GM21360 (cell line): Measurements from ENCODE around the gene OST4.

Experiments
- ATAC-seq: cut with Tn5 transposase; IDR thresholded peaks from one replicate; pipeline ENCODE4 v1.9.1; 2021; ENCODE audit warnings: mild to moderate bottlenecking, moderate library complexity; ENCODE audit not compliant: unreplicated experiment

Gene OST4

DNA sequence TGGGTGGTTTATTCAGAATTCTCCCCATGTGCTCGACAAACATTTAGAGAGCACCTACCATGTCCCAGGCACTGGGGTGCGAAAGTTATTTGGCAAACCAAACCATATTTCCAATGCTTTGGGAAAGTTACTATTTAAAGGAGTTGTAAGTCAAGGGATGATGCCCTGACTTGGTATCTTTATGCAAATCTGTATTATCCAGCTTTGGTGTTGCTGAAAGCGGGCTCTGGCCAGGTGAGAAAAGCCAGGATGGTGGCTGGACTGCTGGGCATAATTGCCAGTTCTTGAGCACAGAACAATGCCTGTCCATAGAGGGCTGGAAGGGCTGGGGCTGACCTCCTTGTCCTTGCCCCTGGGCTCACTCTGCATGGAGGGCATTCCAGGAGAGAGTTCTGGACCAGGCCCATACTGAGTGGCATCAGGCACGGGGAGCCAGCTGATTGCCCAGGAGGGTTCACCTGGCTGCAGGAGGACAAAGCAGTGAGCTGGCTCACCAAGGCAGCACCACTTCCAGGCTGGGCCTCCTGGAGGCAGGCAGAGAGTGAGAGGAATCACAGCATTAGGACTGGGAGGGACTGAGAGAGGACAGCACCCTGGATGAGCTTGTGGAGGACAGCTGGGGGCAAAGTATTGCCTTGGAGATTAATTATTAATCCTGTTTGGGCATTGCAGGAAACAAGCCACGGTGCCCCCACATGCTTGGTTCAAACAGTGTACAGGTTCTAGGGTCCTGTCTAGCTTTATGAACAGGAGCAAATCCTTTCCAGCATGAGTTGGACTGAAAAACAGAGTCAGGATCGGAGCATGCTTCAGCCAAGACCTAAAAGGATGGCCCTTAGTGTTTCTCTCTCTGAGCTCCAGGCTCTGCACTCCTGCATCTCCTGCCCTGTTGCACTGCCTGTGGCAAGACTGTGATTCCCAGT is 22.2 kb upstream of the OST4 start:
- ATAC-seq, result no peak

DNA sequence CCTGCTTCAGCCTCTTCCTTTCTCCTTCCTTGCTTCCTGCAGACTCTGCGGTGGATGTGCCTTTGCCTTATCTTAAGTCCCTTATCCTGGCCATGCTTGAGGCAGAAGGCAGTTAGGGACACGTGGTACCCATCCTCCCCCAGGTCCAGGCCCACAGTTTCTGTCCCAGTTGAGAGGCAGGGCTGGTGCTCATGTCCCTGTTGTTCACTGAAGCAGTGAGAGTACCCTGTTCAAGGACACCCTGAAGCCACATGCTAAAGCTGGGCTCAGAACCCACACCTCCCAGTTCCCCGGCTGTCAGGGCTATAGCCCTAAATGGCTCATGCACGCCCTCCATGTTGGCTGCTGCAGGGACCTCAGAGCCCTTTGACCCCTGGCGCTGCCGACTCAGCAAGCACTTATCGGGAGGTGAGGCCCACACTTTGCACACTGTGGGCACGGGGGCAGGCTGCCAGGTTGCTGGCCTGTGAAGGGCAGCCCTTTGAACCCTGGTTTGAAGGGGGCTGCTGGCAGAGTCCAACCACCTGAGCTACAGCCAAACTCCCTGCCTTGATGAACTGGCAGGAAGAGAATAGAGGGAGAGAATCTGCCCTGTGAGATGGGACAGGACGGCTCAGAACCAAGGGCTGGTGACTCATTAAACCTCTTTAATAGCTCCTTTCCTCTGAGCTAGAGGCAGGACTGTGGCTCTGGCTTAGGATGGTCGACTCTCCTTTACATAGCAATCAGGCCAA is 21.4 kb upstream of the OST4 start:
- no peak for ATAC-seq

DNA sequence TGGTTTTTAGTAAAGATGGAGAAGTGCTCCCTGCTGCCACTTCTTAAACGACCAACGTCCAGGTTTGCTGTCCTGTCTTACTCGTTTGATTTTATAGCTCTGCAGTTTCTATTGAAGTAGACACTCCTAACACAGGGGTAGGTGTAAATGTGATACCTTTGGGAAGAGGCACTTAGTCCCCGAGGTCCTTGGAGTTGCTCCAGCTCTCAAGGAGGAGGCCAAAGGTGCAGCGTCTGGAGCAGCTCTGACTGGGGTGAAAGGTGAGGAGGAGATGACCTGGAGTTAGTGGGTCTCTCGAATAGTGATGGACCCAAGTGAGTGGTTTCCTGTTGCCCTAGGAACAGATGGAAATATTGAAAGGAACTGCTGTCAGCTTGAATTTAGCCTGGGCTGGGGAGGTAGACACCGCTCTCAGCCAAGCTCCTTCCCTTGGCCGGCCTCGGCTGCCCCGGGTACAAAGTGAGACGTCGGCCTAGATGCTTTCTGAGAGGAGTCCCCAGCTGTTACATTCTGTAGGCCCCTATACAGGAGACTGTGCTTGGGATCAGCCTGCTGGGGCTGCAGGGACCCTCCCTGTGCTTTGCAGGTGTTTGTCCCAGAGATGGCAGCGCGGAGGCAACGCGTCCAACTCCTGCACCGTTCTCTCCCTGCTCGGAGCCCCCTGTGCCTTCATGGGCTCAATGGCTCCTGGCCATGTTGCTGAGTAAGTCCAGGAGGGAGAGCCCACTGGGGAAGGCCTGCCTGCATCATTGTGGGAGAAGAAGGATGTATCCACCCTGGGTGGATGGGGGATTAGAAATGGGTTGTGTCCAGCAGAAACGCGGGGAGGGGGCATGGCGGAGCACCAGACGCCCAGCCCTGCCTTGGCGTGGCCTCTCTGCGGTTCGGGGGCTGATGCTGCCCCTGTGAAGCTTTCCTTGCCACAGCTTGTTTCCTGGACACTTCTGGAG is 20.6 kb upstream of the OST4 start:
- ATAC-seq, result no peak

DNA sequence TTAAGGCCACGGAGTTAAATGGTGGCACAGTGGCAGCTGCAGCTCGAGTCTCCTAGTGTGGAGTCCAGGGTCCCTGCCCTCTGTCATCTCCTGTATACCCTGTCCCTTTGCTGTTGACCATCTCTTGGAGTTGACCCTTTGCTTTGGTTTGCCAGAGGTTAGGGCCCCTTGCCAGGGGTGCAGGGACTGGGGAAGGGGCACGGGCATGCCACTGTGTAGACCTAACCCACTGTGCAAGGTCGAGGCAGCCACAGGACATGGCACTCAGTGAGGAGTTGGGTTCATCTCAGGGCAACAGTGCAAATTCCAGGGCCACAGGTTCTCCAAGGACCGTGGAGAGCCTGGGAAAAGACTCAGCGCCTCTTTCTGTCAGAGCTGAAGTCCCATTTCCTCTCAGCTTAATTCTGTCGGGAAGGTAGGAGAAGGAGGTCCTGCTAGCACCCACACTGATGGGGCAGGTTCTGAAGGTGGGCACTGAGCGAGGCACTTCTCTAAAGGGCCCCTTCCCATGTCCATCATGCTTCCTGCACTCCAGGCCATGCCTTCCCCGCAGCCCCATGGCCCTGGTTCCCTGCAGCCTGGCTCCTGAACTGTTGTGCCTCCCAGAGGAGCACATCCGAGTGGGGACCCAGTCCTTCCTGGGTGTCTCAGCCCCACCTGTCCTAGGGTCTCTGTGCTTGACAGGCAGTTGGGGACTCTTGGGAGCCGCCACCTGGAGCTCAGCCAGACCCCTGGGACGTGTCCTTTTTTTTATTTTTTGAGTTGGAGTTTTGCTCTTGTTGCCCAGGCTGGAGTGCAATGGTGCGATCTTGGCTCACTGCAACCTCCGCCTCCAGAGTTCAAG is 17.9 kb upstream of the OST4 start:
- ATAC-seq, result no peak

DNA sequence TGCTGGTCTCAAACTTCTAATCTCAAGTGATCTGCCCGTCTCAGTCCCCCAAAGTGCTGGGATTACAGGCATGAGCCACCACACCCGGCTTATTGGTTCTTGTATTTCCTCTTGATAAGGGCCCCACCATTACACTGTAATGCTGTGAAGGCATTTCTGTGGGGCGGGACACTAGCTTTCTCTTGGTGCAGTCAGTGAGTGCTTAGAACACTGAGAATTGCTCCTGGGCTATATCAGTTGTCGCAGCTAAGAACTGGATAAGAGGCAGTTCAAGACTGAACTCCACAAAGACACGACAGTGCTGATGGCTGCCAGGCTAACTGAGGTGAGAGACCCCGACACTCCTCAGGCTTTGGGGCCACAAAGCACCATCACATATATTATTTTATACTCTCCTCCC is 17.2 kb upstream of the OST4 start:
- no peak for ATAC-seq

DNA sequence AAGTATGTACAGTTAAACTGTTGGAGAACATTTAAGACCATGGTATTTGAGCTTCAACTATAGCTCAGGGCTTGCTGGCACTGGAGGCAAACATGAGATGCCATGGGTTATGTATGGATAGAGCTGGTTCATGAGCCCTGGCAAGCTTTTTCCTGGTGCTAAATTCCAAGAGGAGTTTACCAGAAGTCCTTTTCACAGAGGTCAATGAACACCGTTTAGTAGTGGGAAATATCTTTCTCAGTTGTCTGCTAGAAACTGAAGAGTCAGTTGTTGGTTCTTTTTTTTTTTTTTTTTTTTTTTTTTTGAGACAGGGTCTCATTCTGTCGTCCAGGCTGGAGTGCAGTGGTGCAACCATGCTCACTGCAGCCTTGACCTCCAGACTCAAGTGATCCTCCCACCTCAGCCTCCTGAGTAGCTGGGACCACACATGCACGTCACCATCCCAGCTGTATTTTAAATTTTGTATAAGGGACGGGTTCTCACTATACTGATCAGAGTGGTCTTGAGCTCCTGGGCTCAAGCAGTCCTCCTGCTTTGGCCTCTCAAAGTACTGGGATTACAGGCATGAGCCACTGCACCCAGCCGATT is 16.5 kb upstream of the OST4 start:
- ATAC-seq, result no peak

DNA sequence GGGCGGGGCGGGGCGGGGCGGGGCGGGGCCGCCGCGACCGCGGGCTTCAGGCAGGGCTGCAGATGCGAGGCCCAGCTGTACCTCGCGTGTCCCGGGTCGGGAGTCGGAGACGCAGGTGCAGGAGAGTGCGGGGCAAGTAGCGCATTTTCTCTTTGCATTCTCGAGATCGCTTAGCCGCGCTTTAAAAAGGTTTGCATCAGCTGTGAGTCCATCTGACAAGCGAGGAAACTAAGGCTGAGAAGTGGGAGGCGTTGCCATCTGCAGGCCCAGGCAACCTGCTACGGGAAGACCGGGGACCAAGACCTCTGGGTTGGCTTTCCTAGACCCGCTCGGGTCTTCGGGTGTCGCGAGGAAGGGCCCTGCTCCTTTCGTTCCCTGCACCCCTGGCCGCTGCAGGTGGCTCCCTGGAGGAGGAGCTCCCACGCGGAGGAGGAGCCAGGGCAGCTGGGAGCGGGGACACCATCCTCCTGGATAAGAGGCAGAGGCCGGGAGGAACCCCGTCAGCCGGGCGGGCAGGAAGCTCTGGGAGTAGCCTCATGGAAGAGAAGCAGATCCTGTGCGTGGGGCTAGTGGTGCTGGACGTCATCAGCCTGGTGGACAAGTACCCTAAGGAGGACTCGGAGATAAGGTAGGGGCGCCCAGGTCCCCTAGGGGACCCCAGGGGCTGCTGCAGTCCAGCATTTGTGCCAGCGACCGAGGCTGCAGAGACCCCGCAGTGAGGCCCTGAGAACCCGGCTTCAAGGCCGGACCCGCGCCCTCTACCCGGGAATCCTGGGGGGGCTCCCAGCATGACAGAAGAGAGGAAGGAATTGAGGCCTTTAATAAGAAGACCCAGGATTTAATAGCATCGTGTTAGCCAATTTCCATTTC is 15.5 kb upstream of the OST4 start, which contains the start of gene KHK:
TSS of gene KHK (plus strand) at position 49 of the 870 bp plus-strand sequence. CDS start at position 537, 488 bp downstream.
- ATAC-seq, result peak; percentile 5

DNA sequence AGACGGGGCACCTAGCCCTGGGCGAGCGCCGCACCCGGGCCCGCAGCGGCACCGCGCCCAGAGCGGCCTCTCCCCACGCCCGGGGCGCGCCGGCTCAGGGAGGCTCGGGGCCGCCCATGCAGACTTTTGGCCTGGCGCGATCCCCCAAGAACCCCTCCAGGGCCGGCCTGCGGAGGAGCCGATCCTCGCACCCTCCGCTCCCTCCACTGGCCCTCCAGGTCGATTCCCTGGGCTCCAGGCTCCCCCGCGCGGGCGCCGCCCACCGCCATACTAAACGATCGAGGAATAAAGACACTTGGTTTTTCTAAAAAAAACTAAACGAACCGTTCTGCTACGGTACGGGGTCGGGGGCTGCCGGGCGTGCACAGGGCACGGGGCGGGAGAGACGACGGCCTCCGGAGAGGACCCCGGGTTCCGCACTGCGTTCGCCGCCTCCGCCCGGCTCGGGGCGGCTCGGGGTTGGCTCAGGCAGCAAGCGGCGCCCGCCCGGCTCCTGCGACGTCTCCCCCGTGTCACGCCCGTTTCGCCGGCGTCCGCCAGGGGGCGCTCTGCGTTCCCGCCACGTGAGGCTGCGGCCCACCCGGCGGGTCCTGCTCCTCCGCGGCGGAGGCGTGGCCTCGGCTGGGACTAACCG is 14.8 kb upstream of the OST4 start:
- ATAC-seq, result peak; percentile 78

DNA sequence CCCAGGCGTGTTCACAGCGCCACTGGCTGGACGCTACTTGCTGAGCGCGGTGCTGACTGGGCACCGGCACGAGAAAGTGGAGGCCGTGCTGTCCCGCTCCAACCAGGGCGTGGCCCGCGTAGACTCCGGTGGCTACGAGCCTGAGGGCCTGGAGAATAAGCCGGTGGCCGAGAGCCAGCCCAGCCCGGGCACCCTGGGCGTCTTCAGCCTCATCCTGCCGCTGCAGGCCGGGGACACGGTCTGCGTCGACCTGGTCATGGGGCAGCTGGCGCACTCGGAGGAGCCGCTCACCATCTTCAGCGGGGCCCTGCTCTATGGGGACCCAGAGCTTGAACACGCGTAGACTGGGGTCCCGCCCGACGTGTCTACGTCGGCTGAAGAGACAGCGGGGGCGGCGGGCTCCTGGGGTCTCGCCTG is 14.2 kb upstream of the OST4 start:
- no peak for ATAC-seq

DNA sequence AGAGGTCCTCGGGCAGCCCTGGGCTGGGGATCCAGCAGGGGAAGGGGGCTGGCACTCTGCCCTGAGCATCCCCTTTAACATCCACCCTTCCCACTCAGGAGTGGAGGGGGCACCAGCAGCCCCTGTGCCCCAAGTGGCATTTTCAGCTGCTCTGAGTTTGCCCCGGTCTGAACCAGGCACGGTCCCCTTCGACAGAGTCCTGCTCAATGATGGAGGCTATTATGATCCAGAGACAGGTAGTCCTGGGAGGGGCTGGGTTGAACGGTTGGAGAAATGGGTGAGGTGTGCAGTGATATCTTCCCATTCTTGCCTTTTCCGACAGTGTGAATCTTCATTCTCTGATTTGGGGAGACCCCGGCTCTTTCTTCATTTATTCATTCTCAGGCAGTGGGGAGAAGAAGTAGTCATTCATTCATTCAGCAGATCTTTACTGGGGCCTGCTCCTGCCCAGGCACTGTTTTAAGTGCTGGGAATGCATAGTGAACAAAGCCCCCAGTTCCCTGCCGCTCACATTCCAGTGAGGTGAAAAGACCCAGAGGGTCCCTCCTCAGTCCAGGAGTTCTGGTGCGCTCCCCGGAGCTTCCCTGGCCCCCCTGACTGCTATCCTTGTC is 13.7 kb upstream of the OST4 start:
- ATAC-seq, result no peak

DNA sequence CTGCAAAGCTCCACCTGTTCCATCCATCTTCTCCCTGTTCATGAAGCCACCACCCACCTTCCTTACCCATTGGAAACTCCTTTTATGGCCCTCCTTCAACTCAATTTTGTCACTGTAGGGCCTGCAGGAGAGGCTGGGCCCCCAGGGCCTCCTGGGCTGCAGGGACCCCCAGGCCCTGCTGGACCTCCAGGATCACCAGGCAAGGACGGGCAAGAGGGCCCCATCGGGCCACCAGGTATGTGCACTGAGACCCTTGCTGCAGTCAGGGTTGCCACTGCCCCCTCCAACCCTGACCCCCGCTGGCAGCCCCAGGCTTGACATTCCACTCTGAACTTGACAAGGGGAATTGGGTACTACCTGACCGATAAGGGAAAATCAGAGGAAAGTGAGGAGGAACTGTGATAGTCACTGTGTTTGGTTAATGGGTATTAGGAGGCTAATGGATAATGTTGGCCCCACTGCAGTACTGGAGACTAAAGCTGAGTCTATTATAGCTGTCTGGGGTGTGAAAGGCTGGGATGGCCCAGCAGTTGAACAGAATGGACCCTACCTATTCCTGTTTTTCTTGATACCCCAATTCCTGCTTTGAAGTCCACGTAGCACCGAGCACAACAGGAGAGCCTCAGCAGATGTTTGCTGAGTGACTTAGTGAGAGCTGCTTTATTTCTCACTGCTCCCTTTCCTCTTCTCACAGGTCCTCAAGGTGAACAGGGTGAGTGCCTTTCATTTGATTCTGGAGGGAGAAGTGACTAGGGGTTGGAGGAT is 13.0 kb upstream of the OST4 start:
- ATAC-seq, result no peak

DNA sequence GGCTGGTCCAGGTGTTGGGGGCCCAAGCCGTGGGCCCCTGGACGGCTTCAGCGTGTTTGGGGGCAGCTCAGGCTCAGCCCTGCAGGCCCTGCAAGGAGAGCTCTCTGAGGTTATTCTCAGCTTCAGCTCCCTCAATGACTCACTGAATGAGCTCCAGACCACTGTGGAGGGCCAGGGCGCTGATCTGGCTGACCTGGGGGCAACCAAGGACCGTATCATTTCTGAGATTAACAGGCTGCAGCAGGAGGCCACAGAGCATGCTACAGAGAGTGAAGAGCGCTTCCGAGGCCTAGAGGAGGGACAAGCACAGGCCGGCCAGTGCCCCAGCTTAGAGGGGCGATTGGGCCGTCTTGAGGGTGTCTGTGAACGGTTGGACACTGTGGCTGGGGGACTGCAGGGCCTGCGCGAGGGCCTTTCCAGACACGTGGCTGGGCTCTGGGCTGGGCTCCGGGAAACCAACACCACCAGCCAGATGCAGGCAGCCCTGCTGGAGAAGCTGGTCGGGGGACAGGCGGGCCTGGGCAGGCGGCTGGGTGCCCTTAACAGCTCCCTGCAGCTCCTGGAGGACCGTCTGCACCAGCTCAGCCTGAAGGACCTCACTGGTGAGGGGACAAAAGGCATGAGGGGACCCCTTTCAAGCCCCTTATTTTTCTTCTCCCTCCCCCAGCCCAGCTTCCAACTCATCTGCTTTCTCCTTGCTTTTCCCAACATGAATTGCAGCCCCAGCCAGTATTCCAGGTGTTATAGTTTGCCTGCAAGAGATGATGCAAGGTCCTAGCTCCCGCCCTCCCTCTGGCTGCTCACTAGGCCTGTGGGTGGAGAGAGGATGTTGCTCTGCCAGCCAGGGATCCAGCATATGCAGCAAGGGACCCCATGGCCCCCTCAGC is 12.2 kb upstream of the OST4 start:
- ATAC-seq, result no peak

DNA sequence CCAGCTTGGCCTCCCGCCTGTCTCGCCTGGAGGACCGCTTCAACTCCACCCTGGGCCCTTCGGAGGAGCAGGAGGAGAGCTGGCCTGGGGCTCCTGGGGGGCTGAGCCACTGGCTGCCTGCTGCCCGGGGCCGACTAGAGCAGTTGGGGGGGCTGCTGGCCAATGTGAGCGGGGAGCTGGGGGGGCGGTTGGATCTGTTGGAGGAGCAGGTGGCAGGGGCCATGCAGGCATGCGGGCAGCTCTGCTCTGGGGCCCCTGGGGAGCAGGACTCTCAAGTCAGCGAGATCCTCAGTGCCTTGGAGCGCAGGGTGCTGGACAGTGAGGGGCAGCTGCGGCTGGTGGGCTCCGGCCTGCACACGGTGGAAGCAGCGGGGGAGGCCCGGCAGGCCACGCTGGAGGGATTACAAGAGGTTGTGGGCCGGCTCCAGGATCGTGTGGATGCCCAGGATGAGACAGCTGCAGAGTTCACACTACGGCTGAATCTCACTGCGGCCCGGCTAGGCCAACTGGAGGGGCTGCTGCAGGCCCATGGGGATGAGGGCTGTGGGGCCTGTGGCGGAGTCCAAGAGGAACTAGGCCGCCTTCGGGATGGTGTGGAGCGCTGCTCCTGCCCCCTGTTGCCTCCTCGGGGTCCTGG is 11.4 kb upstream of the OST4 start:
- no peak for ATAC-seq

DNA sequence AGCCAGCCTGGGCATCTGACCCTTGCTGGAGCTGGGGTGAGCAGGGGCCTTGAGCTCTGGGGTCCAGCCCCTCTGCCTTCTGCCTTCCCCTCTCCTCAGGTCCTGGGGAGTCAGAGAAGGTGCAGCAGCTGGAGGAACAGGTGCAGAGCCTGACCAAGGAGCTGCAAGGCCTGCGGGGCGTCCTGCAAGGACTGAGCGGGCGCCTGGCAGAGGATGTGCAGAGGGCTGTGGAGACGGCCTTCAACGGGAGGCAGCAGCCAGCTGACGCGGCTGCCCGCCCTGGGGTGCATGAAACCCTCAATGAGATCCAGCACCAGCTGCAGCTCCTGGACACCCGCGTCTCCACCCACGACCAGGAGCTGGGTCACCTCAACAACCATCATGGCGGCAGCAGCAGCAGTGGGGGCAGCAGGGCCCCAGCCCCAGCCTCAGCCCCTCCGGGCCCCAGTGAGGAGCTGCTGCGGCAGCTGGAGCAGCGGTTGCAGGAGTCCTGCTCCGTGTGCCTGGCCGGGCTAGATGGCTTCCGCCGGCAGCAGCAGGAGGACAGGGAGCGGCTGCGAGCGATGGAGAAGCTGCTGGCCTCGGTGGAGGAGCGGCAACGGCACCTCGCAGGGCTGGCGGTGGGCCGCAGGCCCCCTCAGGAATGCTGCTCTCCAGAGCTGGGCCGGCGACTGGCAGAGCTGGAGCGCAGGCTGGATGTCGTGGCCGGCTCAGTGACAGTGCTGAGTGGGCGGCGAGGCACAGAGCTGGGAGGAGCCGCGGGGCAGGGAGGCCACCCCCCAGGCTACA is 10.7 kb upstream of the OST4 start:
- ATAC-seq, result no peak

DNA sequence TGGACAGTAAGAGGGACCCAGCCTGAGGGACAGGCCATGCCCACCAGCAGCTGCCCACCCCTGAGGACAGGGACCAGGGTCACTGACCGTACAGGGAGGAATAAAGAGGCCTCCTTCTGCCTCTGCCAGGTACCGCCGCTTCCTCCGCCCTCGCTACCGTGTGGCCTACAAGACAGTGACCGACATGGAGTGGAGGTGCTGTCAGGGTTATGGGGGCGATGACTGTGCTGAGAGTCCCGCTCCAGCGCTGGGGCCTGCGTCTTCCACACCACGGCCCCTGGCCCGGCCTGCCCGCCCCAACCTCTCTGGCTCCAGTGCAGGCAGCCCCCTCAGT is 9.1 kb upstream of the OST4 start:
- ATAC-seq, result no peak
